Skeletal muscle satellite cell (primary cell): ENCODE data around the gene IRF3. TPM values are rescaled to one million over a fixed set of nuclear protein-coding genes. Genes with fewer than 3 reads are reported as not detected.
"Not testable (repeated sequence)": the region's sequence is repeated elsewhere in the genome, so short reads cannot be mapped to it uniquely, and the experiment has no call there.

Experiments used
- H3K27me3 ChIP-seq: 2 replicates; pipeline ENCODE4 v1.7.0; 2013; ENCODE audit warnings: low read length; ENCODE audit not compliant: control insufficient read depth, insufficient read depth
- H3K36me3 ChIP-seq: 2 replicates; pipeline ENCODE4 v1.7.0; 2013; ENCODE audit warnings: mild to moderate bottlenecking, control low read depth, low read length; ENCODE audit not compliant: insufficient read depth
- H3K4me1 ChIP-seq: 2 replicates; pipeline ENCODE4 v1.7.0; 2013; ENCODE audit warnings: low read length; ENCODE audit not compliant: control insufficient read depth, insufficient read depth
- H3K4me2 ChIP-seq: 2 replicates; pipeline ENCODE4 v1.7.0; 2013; ENCODE audit warnings: mild to moderate bottlenecking, low read length
- H3K4me3 ChIP-seq: 2 replicates; pipeline ENCODE4 v1.7.0; 2013; ENCODE audit warnings: low read length
- H3K9ac ChIP-seq: 2 replicates; pipeline ENCODE4 v1.7.0; 2013; ENCODE audit warnings: mild to moderate bottlenecking, low read depth, low read length, moderate library complexity
- H3K9me3 ChIP-seq: replicated peaks from 2 replicates; pipeline ENCODE4 v1.7.0; 2013; ENCODE audit warnings: mild to moderate bottlenecking, control low read depth, low read length
- small RNA-seq: library from RNA; depleted of rRNA; stranded (forward); fragments of <200 nt; gene quantifications from one replicate; pipeline ENCODE3, GENCODE V24; 2012

The IRF3 gene

GRCh38 chr19:49617860-49618259 lies 47.8 kb downstream of the IRF3 start:
- H3K4me3 ChIP-seq = not testable (repeated sequence)

GRCh38 chr19:49616945-49617344 lies 48.7 kb downstream of the IRF3 start:
- Histone ChIP-seq H3K4me2 (no peak overlapping the region), H3K36me3 (peaks cover 48% of the 10 kb centered on the region), H3K4me3 (no peak overlapping the region), H3K4me1 (peaks cover 29% of the 10 kb centered on the region), H3K9me3 (no peaks in the 10 kb centered on the region), H3K27me3 (no peaks in the 10 kb centered on the region), H3K9ac (no peak overlapping the region)

More at GRCh38 chr19:49617860-49618259, 47.8 kb downstream of the IRF3 start:
- not testable (repeated sequence) for H3K9ac ChIP-seq, H3K27me3 ChIP-seq, H3K4me2 ChIP-seq, H3K9me3 ChIP-seq
- peaks cover 20% of the 10 kb centered on the region for H3K4me1 ChIP-seq
- H3K36me3 ChIP-seq = peaks cover 48% of the 10 kb centered on the region

GRCh38 chr19:49616532-49616931 lies 49.1 kb downstream of the IRF3 start:
- no peaks in the 10 kb centered on the region for H3K27me3 ChIP-seq
- H3K4me3 ChIP-seq = no peak overlapping the region
- H3K4me1 ChIP-seq = peaks cover 30% of the 10 kb centered on the region
- H3K36me3 ChIP-seq = peaks cover 44% of the 10 kb centered on the region
- no peak overlapping the region for H3K4me2 ChIP-seq
- no peaks in the 10 kb centered on the region for H3K9me3 ChIP-seq
- no peak overlapping the region for H3K9ac ChIP-seq

GRCh38 chr19:49615861-49616260 lies 49.8 kb downstream of the IRF3 start:
- no peaks in the 10 kb centered on the region for H3K27me3 ChIP-seq
- H3K4me2 ChIP-seq = no peak overlapping the region
- peaks cover 41% of the 10 kb centered on the region for H3K36me3 ChIP-seq
- peaks cover 30% of the 10 kb centered on the region for H3K4me1 ChIP-seq
- no peak overlapping the region for H3K4me3 ChIP-seq
- no peak overlapping the region for H3K9ac ChIP-seq
- H3K9me3 ChIP-seq = no peaks in the 10 kb centered on the region

- no peaks in the 10 kb centered on the region for H3K9me3 ChIP-seq
- peaks cover 30% of the 10 kb centered on the region for H3K4me1 ChIP-seq
- H3K36me3 ChIP-seq = peaks cover 40% of the 10 kb centered on the region
- no peaks in the 10 kb centered on the region for H3K27me3 ChIP-seq
- H3K4me2 ChIP-seq = peak overlapping the region; percentile 60
- peak overlapping the region; percentile 62 for H3K9ac ChIP-seq
- peak overlapping the region; percentile 38 for H3K4me3 ChIP-seq
Measured at GRCh38 chr19:49614096-49614833, 51.4 kb downstream of the IRF3 start.

GRCh38 chr19:49613374-49613773 lies 52.3 kb downstream of the IRF3 start:
- Histone ChIP-seq H3K27me3 (no peaks in the 10 kb centered on the region), H3K4me3 (peak overlapping the region; percentile 0), H3K4me1 (peaks cover 30% of the 10 kb centered on the region), H3K9ac (peak overlapping the region; percentile 20), H3K4me2 (peak overlapping the region; percentile 34), H3K36me3 (peaks cover 43% of the 10 kb centered on the region), H3K9me3 (no peaks in the 10 kb centered on the region)

Small RNA genes lying within 50 kb of the gene (small RNA-seq; reads per million reads assigned to genes)
- gene MIR5088 = not detected
